K562 (cell line): ENCODE results near the gene SERPINE3.

ENCODE experiments used
- CBX5 ChIP-seq: IDR thresholded peaks from 2 replicates; pipeline ENCODE4 v1.6.1; 2014; ENCODE audit warnings: low read depth, borderline replicate concordance
- EZH2 ChIP-seq: IDR thresholded peaks from 2 replicates; pipeline ENCODE4 v1.6.1; 2012; ENCODE audit warnings: low read depth, mild to moderate bottlenecking, inconsistent platforms, low read length, borderline replicate concordance
- GABPA ChIP-seq: fragments of 200-800 bp; sonication (Bioruptor generic); conservative IDR thresholded peaks from 2 replicates; pipeline ENCODE4 v1.6.1; 2016; ENCODE audit warnings: low read depth, missing genetic modification characterization, missing compliant biosample characterization
- KLF16 ChIP-seq: IDR thresholded peaks from 2 replicates; pipeline ENCODE4 v1.6.1; 2016; ENCODE audit warnings: antibody characterized with exemption
- MYC ChIP-seq, 2 experiments: fragments of 250-450 bp in 1 of 2; sonication (Bioruptor Pico) in 1 of 2; IDR thresholded peaks; 2 replicates each; pipeline versions ENCODE4 v1.5.1 to v1.6.1; 2012 to 2021; ENCODE audit warnings: low read depth in 2 of 2, borderline replicate concordance in 1 of 2, improper control_type of control experiment in 1 of 2, low read length in 1 of 2, mild to moderate bottlenecking in 1 of 2, moderate library complexity in 1 of 2
- NFE2L1 ChIP-seq: fragments of 450-650 bp; IDR thresholded peaks from 2 replicates; pipeline ENCODE4 v1.6.1; 2016; ENCODE audit warnings: missing genetic modification characterization, low read depth, mild to moderate bottlenecking, missing compliant biosample characterization, moderate library complexity, borderline replicate concordance
- PATZ1 ChIP-seq: fragments of 250-450 bp; sonication (Bioruptor Pico); IDR thresholded peaks from 2 replicates; pipeline ENCODE4 v1.5.0; 2020; ENCODE audit warnings: mild to moderate bottlenecking, borderline replicate concordance
- TAF15 ChIP-seq: fragments of 200-400 bp; formaldehyde crosslinking; IDR thresholded peaks from 2 replicates; pipeline ENCODE4 v1.6.1; 2017; ENCODE audit warnings: mild to moderate bottlenecking, low read depth, low read length, moderate library complexity
- ZNF23 ChIP-seq: fragments of 250-450 bp; sonication (Bioruptor Pico); IDR thresholded peaks from 2 replicates; pipeline ENCODE4 v1.4.0; 2020; ENCODE audit warnings: mild to moderate bottlenecking
- ZNF282 ChIP-seq: sonication (generic); formaldehyde crosslinking; IDR thresholded peaks from 2 replicates; pipeline ENCODE4 v1.8.1; 2023; ENCODE audit warnings: missing genetic modification reagents
- ZNF780A ChIP-seq: fragments of 250-450 bp; sonication (Bioruptor Pico); IDR thresholded peaks from 2 replicates; pipeline ENCODE4 v1.5.0; 2021; ENCODE audit warnings: mild to moderate bottlenecking

- TF ChIP-seq ZNF282 (CRISPR knock-in tag): no peak
- no peak for TF ChIP-seq CBX5
- no peak for TF ChIP-seq MYC (IDR thresholded peaks at IDR 0.05; ENCODE audit: low read depth, low read length)
- no peak for TF ChIP-seq MYC (CRISPR knock-in tag; IDR thresholded peaks at IDR 0.05; ENCODE audit: borderline replicate concordance, low read depth)
- TF ChIP-seq EZH2: no peak
- no peak for TF ChIP-seq ZNF780A (CRISPR knock-in tag)
- TF ChIP-seq GABPA (tag): no peak
- TF ChIP-seq TAF15: no peak
- no peak for TF ChIP-seq ZNF23
- no peak for TF ChIP-seq NFE2L1 (tag)
- TF ChIP-seq KLF16: no peak
- TF ChIP-seq PATZ1: no peak
These were observed 30.6 kb downstream of the SERPINE3 start for GRCh38 chr13:51370116-51370515.
